ENCODE data around the gene IL18BP. TPM values are rescaled to one million over a fixed set of nuclear protein-coding genes. Genes with fewer than 3 reads are reported as not detected.

Gene IL18BP
- total RNA-seq, 1 donor from 2014 or later, result 10.7 TPM

DNA sequence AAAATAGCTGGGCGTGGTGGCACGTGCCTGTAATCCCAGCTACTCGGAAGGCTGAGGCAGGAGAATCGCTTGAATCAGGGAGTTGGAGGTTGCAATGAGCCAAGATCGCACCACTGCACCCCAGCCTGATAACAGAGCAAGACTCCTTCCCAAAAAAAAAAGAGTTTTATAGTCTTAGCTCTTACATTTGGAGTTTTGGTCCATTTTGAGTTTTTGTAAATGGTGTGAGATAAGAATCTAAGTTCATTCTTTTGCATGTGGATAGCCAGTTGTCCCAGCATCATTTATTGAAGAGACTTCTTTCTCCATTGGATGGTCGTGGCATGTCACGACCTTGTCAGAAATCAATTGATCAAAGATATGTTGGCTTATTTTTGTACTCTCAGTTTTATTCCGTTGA is 35.2 kb upstream of the IL18BP start:
- Mint-ChIP-seq H3K36me3 (ENCODE audit: low read depth) (peaks cover 11% of the 10 kb centered on the region), H3K4me1 (no peaks in the 10 kb centered on the region), H3K4me3 (no peak overlapping the region), H3K27me3 (ENCODE audit: low read depth) (no peaks in the 10 kb centered on the region), H3K27ac (ENCODE audit: unreplicated experiment) (no peak overlapping the region), H3K9me3 (no peaks in the 10 kb centered on the region)
- no peak for DNase-seq (ENCODE audit: low read depth, low spot score)
- TF ChIP-seq, protein P1, sequence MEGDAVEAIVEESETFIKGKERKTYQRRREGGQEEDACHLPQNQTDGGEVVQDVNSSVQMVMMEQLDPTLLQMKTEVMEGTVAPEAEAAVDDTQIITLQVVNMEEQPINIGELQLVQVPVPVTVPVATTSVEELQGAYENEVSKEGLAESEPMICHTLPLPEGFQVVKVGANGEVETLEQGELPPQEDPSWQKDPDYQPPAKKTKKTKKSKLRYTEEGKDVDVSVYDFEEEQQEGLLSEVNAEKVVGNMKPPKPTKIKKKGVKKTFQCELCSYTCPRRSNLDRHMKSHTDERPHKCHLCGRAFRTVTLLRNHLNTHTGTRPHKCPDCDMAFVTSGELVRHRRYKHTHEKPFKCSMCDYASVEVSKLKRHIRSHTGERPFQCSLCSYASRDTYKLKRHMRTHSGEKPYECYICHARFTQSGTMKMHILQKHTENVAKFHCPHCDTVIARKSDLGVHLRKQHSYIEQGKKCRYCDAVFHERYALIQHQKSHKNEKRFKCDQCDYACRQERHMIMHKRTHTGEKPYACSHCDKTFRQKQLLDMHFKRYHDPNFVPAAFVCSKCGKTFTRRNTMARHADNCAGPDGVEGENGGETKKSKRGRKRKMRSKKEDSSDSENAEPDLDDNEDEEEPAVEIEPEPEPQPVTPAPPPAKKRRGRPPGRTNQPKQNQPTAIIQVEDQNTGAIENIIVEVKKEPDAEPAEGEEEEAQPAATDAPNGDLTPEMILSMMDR (conservative IDR thresholded peaks at IDR 0.05), result no peak

- no peak for DNase-seq (ENCODE audit: low read depth, low spot score)
- Mint-ChIP-seq H3K9me3 (no peaks in the 10 kb centered on the region), H3K27me3 (ENCODE audit: low read depth) (no peaks in the 10 kb centered on the region), H3K4me3 (no peak overlapping the region), H3K4me1 (no peaks in the 10 kb centered on the region), H3K27ac (ENCODE audit: unreplicated experiment) (no peak overlapping the region), H3K36me3 (ENCODE audit: low read depth) (peaks cover 11% of the 10 kb centered on the region)
- TF ChIP-seq, protein P1 (conservative IDR thresholded peaks at IDR 0.05), result no peak
Observed at GRCh38 chr11:71964641-71965040, 34.1 kb upstream of the IL18BP start.

GRCh38 chr11:71971680-71972079 is 27.0 kb upstream of the IL18BP start:
- H3K36me3 Mint-ChIP-seq (ENCODE audit: low read depth), result peaks cover 4% of the 10 kb centered on the region
- TF ChIP-seq, protein P1 (conservative IDR thresholded peaks at IDR 0.05), result no peak
- H3K9me3 Mint-ChIP-seq, result no peaks in the 10 kb centered on the region
- H3K4me1 Mint-ChIP-seq, result no peaks in the 10 kb centered on the region
- H3K27me3 Mint-ChIP-seq (ENCODE audit: low read depth), result no peaks in the 10 kb centered on the region
- no peak overlapping the region for H3K27ac Mint-ChIP-seq (ENCODE audit: unreplicated experiment)
- DNase-seq (ENCODE audit: low read depth, low spot score), result no peak
- no peak overlapping the region for H3K4me3 Mint-ChIP-seq

DNA sequence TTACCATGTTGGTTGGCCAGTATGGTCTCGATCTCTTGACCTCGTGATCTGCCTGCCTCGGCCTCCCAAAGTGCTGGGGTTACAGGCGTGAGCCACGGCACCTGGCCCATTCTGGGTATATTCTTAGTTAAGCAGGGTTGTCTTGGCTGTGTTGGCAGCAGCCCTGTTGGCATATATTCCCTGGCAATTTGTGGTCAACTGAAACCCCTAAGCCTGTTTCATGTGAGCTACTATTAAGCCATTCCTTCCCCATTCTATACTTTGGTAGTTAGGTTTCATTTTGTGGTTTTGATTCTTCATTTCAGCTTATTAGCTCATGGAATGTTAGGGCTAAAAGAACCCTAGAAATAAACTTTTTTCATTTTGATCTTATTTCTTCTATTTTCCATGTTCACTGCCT is 22.2 kb upstream of the IL18BP start:
- no peak for DNase-seq (ENCODE audit: low read depth, low spot score)
- Mint-ChIP-seq H3K4me3 (no peak overlapping the region), H3K27me3 (ENCODE audit: low read depth) (no peaks in the 10 kb centered on the region), H3K27ac (ENCODE audit: unreplicated experiment) (no peak overlapping the region), H3K9me3 (no peaks in the 10 kb centered on the region), H3K36me3 (ENCODE audit: low read depth) (peaks cover 6% of the 10 kb centered on the region), H3K4me1 (no peaks in the 10 kb centered on the region)
- TF ChIP-seq, protein P1 (conservative IDR thresholded peaks at IDR 0.05), result no peak

- Mint-ChIP-seq H3K4me1 (no peaks in the 10 kb centered on the region), H3K27me3 (ENCODE audit: low read depth) (no peaks in the 10 kb centered on the region), H3K36me3 (ENCODE audit: low read depth) (peaks cover 4% of the 10 kb centered on the region), H3K27ac (ENCODE audit: unreplicated experiment) (no peak overlapping the region), H3K9me3 (no peaks in the 10 kb centered on the region), H3K4me3 (no peak overlapping the region)
- TF ChIP-seq, protein P1 (conservative IDR thresholded peaks at IDR 0.05), result no peak
- DNase-seq (ENCODE audit: low read depth, low spot score), result no peak
Observed at GRCh38 chr11:71977090-71977489, 21.6 kb upstream of the IL18BP start.
